GM18519 (cell line): Measurements from ENCODE around the gene MRPS35.

ENCODE experiments used
- ATAC-seq: cut with Tn5 transposase; IDR thresholded peaks from one replicate; pipeline ENCODE4 v1.9.1; 2021; ENCODE audit warnings: mild to moderate bottlenecking, moderate library complexity; ENCODE audit not compliant: unreplicated experiment, low FRiP score

MRPS35 gene

DNA sequence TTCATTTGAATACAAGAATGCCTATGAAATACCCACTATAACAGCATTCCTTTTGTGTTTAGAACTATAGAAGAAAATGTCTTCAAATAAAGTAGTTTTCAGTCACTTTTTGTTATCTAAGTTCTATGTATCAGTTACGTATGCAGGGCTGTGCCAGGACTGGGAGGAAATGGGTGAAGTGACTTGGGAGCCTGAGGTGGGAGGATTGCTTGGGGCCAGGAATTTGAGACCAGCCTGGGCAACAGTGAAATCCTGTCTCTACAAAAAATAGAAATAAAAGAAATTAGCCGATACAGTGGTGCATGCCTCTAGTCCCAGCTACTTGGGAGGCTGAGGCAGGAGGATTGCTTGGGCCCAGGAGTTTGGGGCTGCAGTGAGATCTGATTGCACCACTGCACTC is 92.3 kb downstream of the MRPS35 start:
- no peak for ATAC-seq

DNA sequence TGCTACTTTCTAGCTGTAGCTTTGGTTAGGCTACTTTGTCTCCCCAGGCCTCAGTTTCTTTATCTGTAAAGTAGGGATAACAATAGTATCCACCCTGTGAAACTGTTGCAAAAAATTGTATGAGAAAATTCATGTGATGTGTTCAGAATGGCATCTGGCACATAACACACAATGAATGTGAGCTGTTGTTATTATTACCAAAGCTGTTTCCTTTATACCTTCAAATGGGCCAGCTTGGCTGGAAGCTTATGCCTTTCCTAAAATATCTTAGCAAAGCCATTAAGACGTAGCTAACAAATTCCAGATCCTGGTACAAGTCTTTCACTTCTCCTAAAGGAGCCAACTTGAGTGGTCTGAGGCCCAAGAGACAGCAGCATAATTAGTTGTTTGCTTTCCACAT is 94.6 kb downstream of the MRPS35 start:
- ATAC-seq: no peak
